ENCODE data around the gene SRCIN1.
A peak's percentile ranks its signal among the peaks of the same experiment; 100 is the strongest.

The SRCIN1 gene

GRCh38 chr17:38554430-38555350 lies 51.1 kb downstream of the SRCIN1 start:
- TF ChIP-seq ZFP30 (CRISPR knock-in tag; IDR thresholded peaks at IDR 0.05) (peak; percentile 33; the same call in 1 of the 2 replicates), TOX (CRISPR knock-in tag; IDR thresholded peaks at IDR 0.05; ENCODE audit: borderline replicate concordance) (no peak)
- peak; percentile 50 for ATAC-seq

GRCh38 chr17:38552343-38552742 lies 53.4 kb downstream of the SRCIN1 start:
- TF ChIP-seq, protein P1, sequence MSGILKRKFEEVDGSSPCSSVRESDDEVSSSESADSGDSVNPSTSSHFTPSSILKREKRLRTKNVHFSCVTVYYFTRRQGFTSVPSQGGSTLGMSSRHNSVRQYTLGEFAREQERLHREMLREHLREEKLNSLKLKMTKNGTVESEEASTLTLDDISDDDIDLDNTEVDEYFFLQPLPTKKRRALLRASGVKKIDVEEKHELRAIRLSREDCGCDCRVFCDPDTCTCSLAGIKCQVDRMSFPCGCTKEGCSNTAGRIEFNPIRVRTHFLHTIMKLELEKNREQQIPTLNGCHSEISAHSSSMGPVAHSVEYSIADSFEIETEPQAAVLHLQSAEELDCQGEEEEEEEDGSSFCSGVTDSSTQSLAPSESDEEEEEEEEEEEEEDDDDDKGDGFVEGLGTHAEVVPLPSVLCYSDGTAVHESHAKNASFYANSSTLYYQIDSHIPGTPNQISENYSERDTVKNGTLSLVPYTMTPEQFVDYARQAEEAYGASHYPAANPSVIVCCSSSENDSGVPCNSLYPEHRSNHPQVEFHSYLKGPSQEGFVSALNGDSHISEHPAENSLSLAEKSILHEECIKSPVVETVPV (CRISPR knock-in tag; IDR thresholded peaks at IDR 0.05) = no peak
- ATAC-seq = no peak

GRCh38 chr17:38551121-38551520 lies 54.6 kb downstream of the SRCIN1 start:
- TF ChIP-seq SNAI2 (CRISPR knock-in tag; IDR thresholded peaks at IDR 0.05) = no peak
- TF ChIP-seq ZNF70 (CRISPR knock-in tag; IDR thresholded peaks at IDR 0.05) = no peak
- no peak for TF ChIP-seq OSR1 (CRISPR knock-in tag; IDR thresholded peaks at IDR 0.05)
- TF ChIP-seq TOX (CRISPR knock-in tag; IDR thresholded peaks at IDR 0.05; ENCODE audit: borderline replicate concordance) = no peak
- no peak for TF ChIP-seq RARB (CRISPR knock-in tag; IDR thresholded peaks at IDR 0.05)
- no peak for TF ChIP-seq GLIS3 (CRISPR knock-in tag; IDR thresholded peaks at IDR 0.05)
- no peak for ATAC-seq

- ATAC-seq = peak; percentile 62
- TF ChIP-seq ZFP30 (CRISPR knock-in tag; IDR thresholded peaks at IDR 0.05) (no peak), ISL1 (CRISPR knock-in tag; IDR thresholded peaks at IDR 0.05) (no peak), ZNF565 (CRISPR knock-in tag; conservative IDR thresholded peaks at IDR 0.05; ENCODE audit: low read depth) (no peak), ZC3H10 (CRISPR knock-in tag; IDR thresholded peaks at IDR 0.05) (no peak)
Observed at GRCh38 chr17:38550661-38551060, 55.1 kb downstream of the SRCIN1 start.

- no peak for ATAC-seq
- TF ChIP-seq GLIS3 (CRISPR knock-in tag; IDR thresholded peaks at IDR 0.05) = no peak
- TF ChIP-seq ARNTL (CRISPR knock-in tag; IDR thresholded peaks at IDR 0.05; ENCODE audit: borderline replicate concordance, low read depth) = no peak
- no peak for TF ChIP-seq TCF4 (CRISPR knock-in tag; IDR thresholded peaks at IDR 0.05; ENCODE audit: borderline replicate concordance)
- no peak for TF ChIP-seq ISL1 (CRISPR knock-in tag; IDR thresholded peaks at IDR 0.05)
- no peak for TF ChIP-seq ZNF8 (CRISPR knock-in tag; IDR thresholded peaks at IDR 0.05)
- TF ChIP-seq ZC3H10 (CRISPR knock-in tag; IDR thresholded peaks at IDR 0.05) = no peak
- no peak for TF ChIP-seq TSHZ2 (CRISPR knock-in tag; IDR thresholded peaks at IDR 0.05)
- TF ChIP-seq ESRRG (CRISPR knock-in tag; IDR thresholded peaks at IDR 0.05) = no peak
- TF ChIP-seq, protein P2, sequence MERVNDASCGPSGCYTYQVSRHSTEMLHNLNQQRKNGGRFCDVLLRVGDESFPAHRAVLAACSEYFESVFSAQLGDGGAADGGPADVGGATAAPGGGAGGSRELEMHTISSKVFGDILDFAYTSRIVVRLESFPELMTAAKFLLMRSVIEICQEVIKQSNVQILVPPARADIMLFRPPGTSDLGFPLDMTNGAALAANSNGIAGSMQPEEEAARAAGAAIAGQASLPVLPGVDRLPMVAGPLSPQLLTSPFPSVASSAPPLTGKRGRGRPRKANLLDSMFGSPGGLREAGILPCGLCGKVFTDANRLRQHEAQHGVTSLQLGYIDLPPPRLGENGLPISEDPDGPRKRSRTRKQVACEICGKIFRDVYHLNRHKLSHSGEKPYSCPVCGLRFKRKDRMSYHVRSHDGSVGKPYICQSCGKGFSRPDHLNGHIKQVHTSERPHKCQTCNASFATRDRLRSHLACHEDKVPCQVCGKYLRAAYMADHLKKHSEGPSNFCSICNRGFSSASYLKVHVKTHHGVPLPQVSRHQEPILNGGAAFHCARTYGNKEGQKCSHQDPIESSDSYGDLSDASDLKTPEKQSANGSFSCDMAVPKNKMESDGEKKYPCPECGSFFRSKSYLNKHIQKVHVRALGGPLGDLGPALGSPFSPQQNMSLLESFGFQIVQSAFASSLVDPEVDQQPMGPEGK (CRISPR knock-in tag; IDR thresholded peaks at IDR 0.05; ENCODE audit: borderline replicate concordance) = no peak
- TF ChIP-seq CREB5 (CRISPR knock-in tag; IDR thresholded peaks at IDR 0.05; ENCODE audit: low read depth) = no peak
- TF ChIP-seq, protein P3, sequence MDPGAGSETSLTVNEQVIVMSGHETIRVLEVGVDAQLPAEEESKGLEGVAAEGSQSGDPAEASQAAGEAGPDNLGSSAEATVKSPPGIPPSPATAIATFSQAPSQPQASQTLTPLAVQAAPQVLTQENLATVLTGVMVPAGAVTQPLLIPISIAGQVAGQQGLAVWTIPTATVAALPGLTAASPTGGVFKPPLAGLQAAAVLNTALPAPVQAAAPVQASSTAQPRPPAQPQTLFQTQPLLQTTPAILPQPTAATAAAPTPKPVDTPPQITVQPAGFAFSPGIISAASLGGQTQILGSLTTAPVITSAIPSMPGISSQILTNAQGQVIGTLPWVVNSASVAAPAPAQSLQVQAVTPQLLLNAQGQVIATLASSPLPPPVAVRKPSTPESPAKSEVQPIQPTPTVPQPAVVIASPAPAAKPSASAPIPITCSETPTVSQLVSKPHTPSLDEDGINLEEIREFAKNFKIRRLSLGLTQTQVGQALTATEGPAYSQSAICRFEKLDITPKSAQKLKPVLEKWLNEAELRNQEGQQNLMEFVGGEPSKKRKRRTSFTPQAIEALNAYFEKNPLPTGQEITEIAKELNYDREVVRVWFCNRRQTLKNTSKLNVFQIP (CRISPR knock-in tag; IDR thresholded peaks at IDR 0.05; ENCODE audit: borderline replicate concordance, low read depth) = no peak
- no peak for TF ChIP-seq SNAI2 (CRISPR knock-in tag; IDR thresholded peaks at IDR 0.05)
- no peak for TF ChIP-seq RARB (CRISPR knock-in tag; IDR thresholded peaks at IDR 0.05)
- TF ChIP-seq ZFP3 (CRISPR knock-in tag; IDR thresholded peaks at IDR 0.05) = no peak
- TF ChIP-seq CSDC2 (CRISPR knock-in tag; IDR thresholded peaks at IDR 0.05) = no peak
- TF ChIP-seq PPARA (CRISPR knock-in tag; IDR thresholded peaks at IDR 0.05; ENCODE audit: borderline replicate concordance) = no peak
- TF ChIP-seq ZNF70 (CRISPR knock-in tag; IDR thresholded peaks at IDR 0.05) = no peak
- no peak for TF ChIP-seq OSR1 (CRISPR knock-in tag; IDR thresholded peaks at IDR 0.05)
- TF ChIP-seq, protein P1 (CRISPR knock-in tag; IDR thresholded peaks at IDR 0.05) = no peak
- TF ChIP-seq ZFP30 (CRISPR knock-in tag; IDR thresholded peaks at IDR 0.05) = no peak
Observed at GRCh38 chr17:38549285-38549684, 56.5 kb downstream of the SRCIN1 start.

Measured in SK-N-SH treated with all-trans-retinoic acid at 6 μM for 48 hours (cell line).